Keratinocyte (primary cell): ENCODE measurements around the gene BCAP31.

ENCODE experiments used
- CTCF ChIP-seq, 3 experiments: IDR thresholded peaks in 1 of 3; conservative IDR thresholded peaks in 1 of 3; optimal IDR thresholded peaks in 1 of 3; 2 replicates in 2 of 3; 3 replicates in 1 of 3; pipeline versions ENCODE3 to v1.5.1; 2011; ENCODE audit warnings: low read length in 3 of 3, mild to moderate bottlenecking in 3 of 3, moderate library complexity in 2 of 3, control low read depth in 1 of 3, inconsistent platforms in 1 of 3; ENCODE audit not compliant: insufficient read depth in 2 of 3; ENCODE audit errors: extremely low read depth in 1 of 3
- EZH2 ChIP-seq: IDR thresholded peaks from one replicate; pipeline ENCODE4 v1.6.1; 2012; ENCODE audit warnings: inconsistent platforms, mild to moderate bottlenecking, low read length, moderate library complexity

- TF ChIP-seq CTCF (optimal IDR thresholded peaks at IDR 0.05 in 1 of 3, IDR thresholded peaks at IDR 0.05 in 1 of 3, conservative IDR thresholded peaks at IDR 0.05 in 1 of 3; ENCODE audit: extremely low read depth in 1 of 3, insufficient read depth in 2 of 3, low read length in 3 of 3), result no peak
- no peak for TF ChIP-seq EZH2
Observed at GRCh38 chrX:153671589-153672530, 52.3 kb downstream of the BCAP31 start.
